Measurements from ENCODE around the gene GSDMA. TPM values are rescaled to one million over a fixed set of nuclear protein-coding genes. Genes with fewer than 3 reads are reported as not detected.
"Not testable (repeated sequence)": the region's sequence is repeated elsewhere in the genome, so short reads cannot be mapped to it uniquely, and the experiment has no call there.

The GSDMA gene
- total RNA-seq, 1 donor from 2014 or later = 0.74 TPM

- H3K27me3 ChIP-seq = no peaks in the 10 kb centered on the region
- no peak for DNase-seq (ENCODE audit: extremely low spot score in 2 of 2)
- intact Hi-C loops (cut with DNase I) = no loop called here
- H3K4me3 ChIP-seq = no peak overlapping the region
- peaks cover 0 to 32% of the 10 kb centered on the region in 2 donors for H3K36me3 ChIP-seq
- H3K27ac ChIP-seq = no peak overlapping the region
- peaks cover 35% of the 10 kb centered on the region for H3K4me1 ChIP-seq
- no peaks in the 10 kb centered on the region for H3K9me3 ChIP-seq
- no peak for TF ChIP-seq POLR2A (IDR thresholded peaks at IDR 0.05)
Measured at GRCh38 chr17:39999067-39999466, 36.3 kb downstream of the GSDMA start.

- TF ChIP-seq POLR2A (IDR thresholded peaks at IDR 0.05) (no peak), CTCF (IDR thresholded peaks at IDR 0.05) (no peak), POLR2AphosphoS5 (IDR thresholded peaks at IDR 0.05; ENCODE audit: insufficient read depth in 1 of 2, low read depth in 1 of 2) (no peak)
- intact Hi-C loops (cut with DNase I) = no loop called here
Measured at GRCh38 chr17:40000161-40000560, 37.4 kb downstream of the GSDMA start.

GRCh38 chr17:40001335-40001734, 38.5 kb downstream of the GSDMA start:
- H3K4me1 ChIP-seq = peaks cover 16% of the 10 kb centered on the region
- intact Hi-C loops (cut with DNase I); H3K4me3 ChIP-seq; H3K9me3 ChIP-seq; DNase-seq (ENCODE audit: extremely low spot score in 2 of 2); H3K36me3 ChIP-seq; H3K27ac ChIP-seq; H3K27me3 ChIP-seq: not testable (repeated sequence)

More at GRCh38 chr17:40000161-40000560, 37.4 kb downstream of the GSDMA start:
- H3K4me1 ChIP-seq = peaks cover 26% of the 10 kb centered on the region
- H3K27ac ChIP-seq = no peak overlapping the region
- no peak for DNase-seq (ENCODE audit: extremely low spot score in 2 of 2)
- H3K36me3 ChIP-seq = peaks cover 0 to 21% of the 10 kb centered on the region in 2 donors
- H3K27me3 ChIP-seq = no peaks in the 10 kb centered on the region
- H3K4me3 ChIP-seq = no peak overlapping the region
- H3K9me3 ChIP-seq = no peaks in the 10 kb centered on the region

GRCh38 chr17:40004072-40004471, 41.3 kb downstream of the GSDMA start:
- Histone ChIP-seq H3K36me3 (no peaks in the 10 kb centered on the region), H3K4me3 (no peak overlapping the region), H3K4me1 (no peaks in the 10 kb centered on the region), H3K27ac (no peak overlapping the region), H3K27me3 (no peaks in the 10 kb centered on the region), H3K9me3 (no peaks in the 10 kb centered on the region)
- TF ChIP-seq POLR2A (IDR thresholded peaks at IDR 0.05) (no peak), POLR2AphosphoS5 (IDR thresholded peaks at IDR 0.05; ENCODE audit: insufficient read depth in 1 of 2, low read depth in 1 of 2) (no peak), CTCF (IDR thresholded peaks at IDR 0.05) (no peak)
- DNase-seq (ENCODE audit: extremely low spot score in 2 of 2) = no peak
- intact Hi-C loops (cut with DNase I) = no loop called here

- no peaks in the 10 kb centered on the region for H3K27me3 ChIP-seq
- intact Hi-C loops (cut with DNase I) = no loop called here
- no peak overlapping the region for H3K4me3 ChIP-seq
- H3K27ac ChIP-seq = no peak overlapping the region
- no peak for TF ChIP-seq POLR2A (IDR thresholded peaks at IDR 0.05)
- no peak for TF ChIP-seq CTCF (IDR thresholded peaks at IDR 0.05)
- no peak for TF ChIP-seq POLR2AphosphoS5 (IDR thresholded peaks at IDR 0.05; ENCODE audit: insufficient read depth in 1 of 2, low read depth in 1 of 2)
- H3K4me1 ChIP-seq = no peaks in the 10 kb centered on the region
- no peak for DNase-seq (ENCODE audit: extremely low spot score in 2 of 2)
- H3K9me3 ChIP-seq = no peaks in the 10 kb centered on the region
- no peaks in the 10 kb centered on the region for H3K36me3 ChIP-seq
Measured at GRCh38 chr17:40004712-40005111, 41.9 kb downstream of the GSDMA start.

- no peak overlapping the region for H3K27ac ChIP-seq
- intact Hi-C loops (cut with DNase I) = no loop called here
- H3K9me3 ChIP-seq = no peaks in the 10 kb centered on the region
- H3K27me3 ChIP-seq = no peaks in the 10 kb centered on the region
- H3K36me3 ChIP-seq = no peaks in the 10 kb centered on the region
- DNase-seq (ENCODE audit: extremely low spot score in 2 of 2) = no peak
- TF ChIP-seq POLR2AphosphoS5 (IDR thresholded peaks at IDR 0.05; ENCODE audit: insufficient read depth in 1 of 2, low read depth in 1 of 2) = no peak
- TF ChIP-seq POLR2A (IDR thresholded peaks at IDR 0.05) = no peak
- no peak overlapping the region for H3K4me3 ChIP-seq
- H3K4me1 ChIP-seq = no peaks in the 10 kb centered on the region
Measured at GRCh38 chr17:40005520-40005919, 42.7 kb downstream of the GSDMA start.

- H3K36me3 ChIP-seq; DNase-seq (ENCODE audit: extremely low spot score in 2 of 2); H3K9me3 ChIP-seq; H3K27ac ChIP-seq; H3K27me3 ChIP-seq; H3K4me3 ChIP-seq; intact Hi-C loops (cut with DNase I): not testable (repeated sequence)
- H3K4me1 ChIP-seq = peaks cover 29% of the 10 kb centered on the region
Measured at GRCh38 chr17:40010946-40011500, 48.2 kb downstream of the GSDMA start.

- H3K4me1 ChIP-seq = peaks cover 40% of the 10 kb centered on the region
- H3K27me3 ChIP-seq; H3K36me3 ChIP-seq; DNase-seq (ENCODE audit: extremely low spot score in 2 of 2); H3K4me3 ChIP-seq; H3K9me3 ChIP-seq; H3K27ac ChIP-seq; intact Hi-C loops (cut with DNase I): not testable (repeated sequence)
Measured at GRCh38 chr17:40012017-40012647, 49.3 kb downstream of the GSDMA start.

Measured in vagina (tissue), 2 donors.